ENCODE results near the gene PRKCH. TPM values are rescaled to one million over a fixed set of nuclear protein-coding genes. Genes with fewer than 3 reads are reported as not detected.

PRKCH gene
- total RNA-seq, 1 experiment from 2014 or later, result 5.2 TPM

DNA sequence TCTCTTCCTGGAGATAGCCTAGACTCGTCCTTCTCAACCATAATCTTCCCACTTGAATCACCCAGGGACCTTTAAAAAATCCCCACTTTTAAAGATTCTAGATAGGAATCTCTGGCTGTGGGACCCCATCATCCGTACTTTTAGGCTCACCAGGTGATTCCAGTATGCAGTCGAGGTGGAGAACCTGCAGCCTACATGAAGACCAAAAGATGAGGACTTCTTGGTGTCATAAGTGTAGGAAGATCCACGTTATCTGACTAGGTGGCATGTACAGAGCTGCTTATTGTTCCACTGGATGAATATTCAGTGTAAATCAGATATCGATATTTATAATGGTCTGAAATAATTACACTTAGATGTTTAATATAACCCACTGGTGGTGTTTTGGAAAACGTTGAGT, 2.6 kb downstream of the PRKCH start:
- H3K79me2 ChIP-seq (ENCODE audit: insufficient read depth, low read length), result no peaks in the 10 kb centered on the region
- H3K4me3 Mint-ChIP-seq, result no peak overlapping the region
- peaks cover 6 to 9% of the 10 kb centered on the region in 2 experiments; a peak in 4 of 5 replicates for H3K9me3 Mint-ChIP-seq

More for the DNA sequence above, 2.6 kb downstream of the PRKCH start:
- TF ChIP-seq, protein P1, sequence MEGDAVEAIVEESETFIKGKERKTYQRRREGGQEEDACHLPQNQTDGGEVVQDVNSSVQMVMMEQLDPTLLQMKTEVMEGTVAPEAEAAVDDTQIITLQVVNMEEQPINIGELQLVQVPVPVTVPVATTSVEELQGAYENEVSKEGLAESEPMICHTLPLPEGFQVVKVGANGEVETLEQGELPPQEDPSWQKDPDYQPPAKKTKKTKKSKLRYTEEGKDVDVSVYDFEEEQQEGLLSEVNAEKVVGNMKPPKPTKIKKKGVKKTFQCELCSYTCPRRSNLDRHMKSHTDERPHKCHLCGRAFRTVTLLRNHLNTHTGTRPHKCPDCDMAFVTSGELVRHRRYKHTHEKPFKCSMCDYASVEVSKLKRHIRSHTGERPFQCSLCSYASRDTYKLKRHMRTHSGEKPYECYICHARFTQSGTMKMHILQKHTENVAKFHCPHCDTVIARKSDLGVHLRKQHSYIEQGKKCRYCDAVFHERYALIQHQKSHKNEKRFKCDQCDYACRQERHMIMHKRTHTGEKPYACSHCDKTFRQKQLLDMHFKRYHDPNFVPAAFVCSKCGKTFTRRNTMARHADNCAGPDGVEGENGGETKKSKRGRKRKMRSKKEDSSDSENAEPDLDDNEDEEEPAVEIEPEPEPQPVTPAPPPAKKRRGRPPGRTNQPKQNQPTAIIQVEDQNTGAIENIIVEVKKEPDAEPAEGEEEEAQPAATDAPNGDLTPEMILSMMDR (conservative IDR thresholded peaks at IDR 0.05), result no peak
- no peak overlapping the region for H4K5ac ChIP-seq (ENCODE audit: insufficient read length, low read depth, low read length)
- peaks cover 16% of the 10 kb centered on the region for H3K23me2 ChIP-seq (ENCODE audit: insufficient read length, low read depth, low read length, poor library complexity, severe bottlenecking)
- no peak overlapping the region for H3K56ac ChIP-seq (ENCODE audit: insufficient read length, low read depth, low read length)
- no peak overlapping the region for H4K8ac ChIP-seq (replicated peaks; ENCODE audit: insufficient read length, low read depth, low read length)
- no peak overlapping the region for H3K23ac ChIP-seq (ENCODE audit: insufficient read length, low read depth, low read length)
- Mint-ChIP-seq H3K27ac (no peak overlapping the region), H3K27me3 (ENCODE audit: low read depth) (peaks cover 31% of the 10 kb centered on the region), H3K4me1 (peaks cover 22 to 25% of the 10 kb centered on the region in 2 experiments), H3K36me3 (ENCODE audit: insufficient read depth in 1 of 3, low read depth in 3 of 3) (peaks cover 2 to 16% (median 8%) of the 10 kb centered on the region in 3 experiments; a peak in 5 of 7 replicates)
- no peak overlapping the region for H3K4me2 ChIP-seq (ENCODE audit: insufficient read depth, insufficient read length, low read length)
- H2BK20ac ChIP-seq (ENCODE audit: low read depth, low read length, poor library complexity, severe bottlenecking), result no peak overlapping the region
- no peak overlapping the region for H3K14ac ChIP-seq (ENCODE audit: insufficient read depth, low read length)
- H4K20me1 ChIP-seq (ENCODE audit: control insufficient read depth, insufficient read depth, insufficient read length), result no peaks in the 10 kb centered on the region
- peaks cover 12% of the 10 kb centered on the region; the same call in 1 of the 2 replicates for H3K27me3 ChIP-seq (ENCODE audit: insufficient read depth, low read length)
- no peak overlapping the region for H2BK12ac ChIP-seq (ENCODE audit: insufficient read length, low read depth, low read length)
- H3T11ph ChIP-seq (ENCODE audit: low read length), result no peak overlapping the region
- no peak overlapping the region for H3K9ac ChIP-seq (ENCODE audit: extremely low read depth, insufficient read length, low read length)
- no peak overlapping the region for H3K4ac ChIP-seq (ENCODE audit: low read depth, low read length)
- no peak overlapping the region for H2BK120ac ChIP-seq (ENCODE audit: low read depth, low read length, poor library complexity, severe bottlenecking)
- H3K4me1 ChIP-seq (ENCODE audit: insufficient read depth, low read length), result peaks cover 2% of the 10 kb centered on the region; the same call in 1 of the 2 replicates
- no peak overlapping the region for H3K18ac ChIP-seq (ENCODE audit: insufficient read length, low read depth, low read length)
- H2BK5ac ChIP-seq (ENCODE audit: insufficient read length, low read length), result no peak overlapping the region
- H2BK15ac ChIP-seq (ENCODE audit: low read depth, low read length), result no peak overlapping the region
- no peak overlapping the region for H2AK5ac ChIP-seq (ENCODE audit: insufficient read length, low read length)
- no peaks in the 10 kb centered on the region for H3K79me1 ChIP-seq (ENCODE audit: insufficient read depth, low read depth, low read length, poor library complexity, severe bottlenecking)
- no peak for DNase-seq
- no peak overlapping the region for H4K91ac ChIP-seq (ENCODE audit: insufficient read length, low read depth, low read length)
- H3K9me3 ChIP-seq (ENCODE audit: control insufficient read depth, low read depth, low read length), result no peaks in the 10 kb centered on the region
- no CpG with 5 or more reads among the region's 6 CpGs for WGBS (ENCODE audit: extremely low coverage, insufficient read length, low lambda C conversion rate)
- no peak overlapping the region for H3K27ac ChIP-seq (ENCODE audit: insufficient read length, low read depth, low read length)
- H2AFZ ChIP-seq (ENCODE audit: low read length), result no peak overlapping the region
